NB4 (cell line): ENCODE data around the gene DSE.

Experiments used
- DNase-seq: peaks from one replicate; pipeline ENCODE4 v3.0.0; 2010; ENCODE audit warnings: low read depth
- H3K4me3 ChIP-seq: one replicate; pipeline ENCODE4 v1.5.1; 2011; ENCODE audit warnings: mild to moderate bottlenecking, low read depth, low read length, moderate library complexity
- CTCF ChIP-seq: IDR thresholded peaks from one replicate; pipeline ENCODE4 v1.5.1; 2012; ENCODE audit warnings: low read depth, low read length
- MYC ChIP-seq: IDR thresholded peaks from 2 replicates; pipeline ENCODE4 v1.6.1; 2011; ENCODE audit warnings: low read depth, low read length
- POLR2A ChIP-seq: IDR thresholded peaks from 2 replicates; pipeline ENCODE4 v1.6.1; 2011; ENCODE audit warnings: mild to moderate bottlenecking; ENCODE audit not compliant: insufficient read length; ENCODE audit errors: extremely low read depth
- TF ChIP-seq, protein P1 (sequence below): IDR thresholded peaks from 2 replicates; pipeline ENCODE4 v1.6.1; 2011; ENCODE audit warnings: low read depth, low read length

Gene DSE

DNA sequence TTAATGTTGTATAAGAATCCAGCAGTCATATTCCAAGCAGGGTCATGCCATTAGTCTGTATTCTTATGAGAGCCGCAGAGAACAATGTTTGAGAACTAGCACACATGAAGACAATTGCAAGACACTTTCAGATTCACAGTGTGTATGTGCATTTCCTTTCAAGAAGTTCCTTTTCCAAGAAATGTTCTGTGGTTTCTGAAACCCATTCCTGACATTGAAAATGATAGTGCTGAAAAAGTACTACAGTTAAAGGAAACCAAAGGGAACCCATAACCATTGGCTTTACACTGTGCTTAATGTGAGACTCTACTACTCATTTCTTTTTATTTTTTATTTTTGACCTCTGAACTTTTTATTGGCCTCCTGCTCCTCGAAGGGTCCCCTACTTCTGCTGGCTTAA is 86.2 kb downstream of the DSE start:
- TF ChIP-seq MYC (no peak), POLR2A (no peak), CTCF (no peak)
- TF ChIP-seq, protein P1, sequence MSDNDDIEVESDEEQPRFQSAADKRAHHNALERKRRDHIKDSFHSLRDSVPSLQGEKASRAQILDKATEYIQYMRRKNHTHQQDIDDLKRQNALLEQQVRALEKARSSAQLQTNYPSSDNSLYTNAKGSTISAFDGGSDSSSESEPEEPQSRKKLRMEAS = no peak
- no peak overlapping the region for H3K4me3 ChIP-seq
- DNase-seq = no peak

DNA sequence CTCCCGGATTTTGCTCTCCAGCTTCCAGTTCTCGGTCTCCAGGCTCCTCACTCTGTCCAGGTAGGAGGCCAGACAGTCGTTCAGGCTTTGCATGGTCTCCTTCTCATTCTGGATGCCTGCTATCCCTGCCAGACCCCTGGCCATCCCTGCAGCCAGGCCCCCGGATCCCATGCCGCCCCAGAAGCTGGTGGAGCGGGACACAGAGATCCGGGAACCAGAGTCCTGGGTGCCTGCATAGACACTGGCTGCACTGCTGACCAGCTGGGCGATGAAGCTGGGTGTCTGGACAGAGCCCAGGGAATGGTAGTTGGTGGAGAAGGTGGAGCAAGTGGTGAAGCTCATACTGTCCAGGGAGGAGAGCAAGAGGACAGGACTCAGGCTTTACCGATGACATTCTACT is 87.5 kb downstream of the DSE start:
- no peak overlapping the region for H3K4me3 ChIP-seq
- TF ChIP-seq, protein P1 = no peak
- TF ChIP-seq CTCF = no peak
- no peak for TF ChIP-seq POLR2A
- no peak for TF ChIP-seq MYC
- DNase-seq = no peak

- TF ChIP-seq, protein P1 = no peak
- TF ChIP-seq POLR2A (no peak), MYC (no peak), CTCF (no peak)
- H3K4me3 ChIP-seq = no peak overlapping the region
- DNase-seq = no peak
Observed at GRCh38 chr6:116459927-116460326, 89.2 kb downstream of the DSE start.

- DNase-seq = no peak
- no peak within 1 kb of the TSS for H3K4me3 ChIP-seq
- TF ChIP-seq MYC = no peak
- no peak for TF ChIP-seq POLR2A
- no peak for TF ChIP-seq CTCF
- TF ChIP-seq, protein P1 = no peak
Observed at GRCh38 chr6:116461331-116461931, 90.7 kb downstream of the DSE start, which contains the start of gene CALHM6. Gene CALHM6, plus strand, starts transcription at chr6:116461375. Its CDS starts 555 bp downstream, at chr6:116461930.

DNA sequence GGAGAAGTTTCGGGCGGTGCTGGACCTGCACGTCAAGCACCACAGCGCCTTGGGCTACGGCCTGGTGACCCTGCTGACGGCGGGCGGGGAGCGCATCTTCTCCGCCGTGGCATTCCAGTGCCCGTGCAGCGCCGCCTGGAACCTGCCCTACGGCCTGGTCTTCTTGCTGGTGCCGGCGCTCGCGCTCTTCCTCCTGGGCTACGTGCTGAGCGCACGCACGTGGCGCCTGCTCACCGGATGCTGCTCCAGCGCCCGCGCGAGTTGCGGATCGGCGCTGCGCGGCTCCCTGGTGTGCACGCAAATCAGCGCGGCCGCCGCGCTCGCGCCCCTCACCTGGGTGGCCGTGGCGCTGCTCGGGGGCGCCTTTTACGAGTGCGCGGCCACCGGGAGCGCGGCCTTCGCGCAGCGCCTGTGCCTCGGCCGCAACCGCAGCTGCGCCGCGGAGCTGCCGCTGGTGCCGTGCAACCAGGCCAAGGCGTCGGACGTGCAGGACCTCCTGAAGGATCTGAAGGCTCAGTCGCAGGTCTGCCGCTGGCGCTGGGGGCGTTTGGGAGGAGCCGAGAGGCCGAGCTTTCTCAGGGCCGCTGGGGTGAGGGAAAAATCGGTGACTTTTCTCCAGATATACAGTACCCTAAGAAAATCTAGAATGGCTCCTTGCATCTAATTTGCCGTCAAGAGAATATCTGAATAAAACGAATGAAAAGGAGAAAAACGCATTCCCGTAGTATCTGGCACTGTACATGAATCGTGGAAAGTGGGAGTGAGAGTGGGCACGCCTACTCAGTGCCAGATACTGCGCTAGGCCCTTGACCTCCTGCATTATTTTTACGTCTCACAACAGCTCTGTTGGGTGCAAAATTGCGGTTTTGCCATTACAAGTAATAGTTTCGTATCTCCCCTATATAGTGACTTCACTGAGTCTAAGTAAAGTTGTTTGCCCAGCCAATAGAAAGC is 91.5 kb downstream of the DSE start:
- peak overlapping the region; percentile 27 for H3K4me3 ChIP-seq
- no peak for TF ChIP-seq MYC
- no peak for TF ChIP-seq POLR2A
- TF ChIP-seq CTCF = no peak
- TF ChIP-seq, protein P1 = no peak
- DNase-seq = peak; percentile 45
